M059J (cell line): Measurements from ENCODE around the gene TCF12. TPM values are rescaled to one million over a fixed set of nuclear protein-coding genes. Genes with fewer than 3 reads are reported as not detected.

Experiments
- DNase-seq: peaks from one replicate; pipeline ENCODE4 v3.0.0-alpha.2; 2012; ENCODE audit warnings: low read depth
- total RNA-seq: library from RNA; depleted of rRNA; stranded (reverse); fragments of >200 nt; shearing (Covaris generic); gene quantifications from 2 replicates; pipeline ENCODE4 v1.2.3, GENCODE V29; 2014

TCF12 gene
- total RNA-seq, 1 experiment from 2014 or later = 51.7 TPM

- DNase-seq = no peak
Observed at GRCh38 chr15:57048930-57049549, 130.6 kb downstream of the TCF12 start.

- DNase-seq = no peak
Observed at GRCh38 chr15:57053470-57053869, 135.0 kb downstream of the TCF12 start.

GRCh38 chr15:57054204-57054750, 135.8 kb downstream of the TCF12 start:
- no peak for DNase-seq

DNA sequence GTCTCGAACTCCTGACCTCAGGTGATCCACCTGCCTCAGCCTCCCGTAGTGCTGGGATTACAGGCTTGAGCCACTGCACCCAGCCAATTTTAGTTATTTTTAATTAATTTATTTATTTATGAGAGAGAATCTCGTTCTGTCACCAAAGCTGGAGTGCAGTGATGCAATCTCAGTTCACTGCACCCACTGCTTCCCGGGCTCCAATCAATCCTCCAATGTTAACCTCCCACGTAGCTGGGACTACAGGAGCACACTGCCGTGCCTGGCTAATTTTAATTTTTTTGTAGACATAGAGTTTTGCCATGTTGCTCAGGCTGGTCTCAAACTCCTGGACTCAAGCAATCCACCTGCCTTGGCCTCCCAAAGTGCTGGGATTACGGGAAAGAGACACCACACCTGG, 137.9 kb downstream of the TCF12 start:
- DNase-seq = no peak

DNA sequence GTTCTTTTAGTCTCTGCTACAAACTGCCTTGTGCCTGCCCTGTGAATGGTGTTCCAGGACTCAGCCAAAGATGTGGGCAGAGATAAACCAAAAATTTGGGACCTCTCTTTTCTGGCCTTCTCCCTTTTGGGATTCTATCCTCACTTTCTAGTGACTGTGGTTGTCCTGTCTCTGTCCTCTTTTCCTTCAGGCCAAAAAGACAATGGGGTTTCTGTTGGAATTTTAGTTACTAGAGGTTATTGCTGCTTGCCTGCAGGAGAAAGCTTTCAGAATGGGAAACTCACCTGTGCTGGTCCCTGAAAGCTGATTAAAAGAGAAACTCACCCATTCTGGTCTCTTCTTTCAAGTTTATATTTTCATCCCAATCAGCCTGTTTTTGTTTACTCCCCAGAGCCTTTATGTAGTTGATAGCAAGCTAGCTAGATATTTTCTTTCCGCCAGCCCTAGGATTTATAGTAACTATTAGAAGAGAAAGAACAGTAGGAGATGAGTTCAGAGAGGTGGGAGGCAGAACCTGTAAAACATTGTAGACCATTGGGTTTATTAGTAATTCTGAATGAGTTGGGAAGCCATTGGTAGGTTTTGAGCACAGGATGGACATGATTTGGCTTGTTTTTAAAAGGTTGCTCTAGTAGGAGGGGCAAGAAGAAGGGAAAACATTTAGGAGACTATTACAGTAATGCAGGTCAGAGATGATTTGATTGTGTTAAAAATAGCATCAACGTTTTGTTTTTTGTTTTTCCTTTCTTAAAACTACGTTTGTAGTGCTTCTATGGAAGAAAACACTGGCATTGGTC, 138.9 kb downstream of the TCF12 start:
- DNase-seq = no peak

GRCh38 chr15:57059026-57059660, 140.7 kb downstream of the TCF12 start:
- DNase-seq = peak; percentile 9

DNA sequence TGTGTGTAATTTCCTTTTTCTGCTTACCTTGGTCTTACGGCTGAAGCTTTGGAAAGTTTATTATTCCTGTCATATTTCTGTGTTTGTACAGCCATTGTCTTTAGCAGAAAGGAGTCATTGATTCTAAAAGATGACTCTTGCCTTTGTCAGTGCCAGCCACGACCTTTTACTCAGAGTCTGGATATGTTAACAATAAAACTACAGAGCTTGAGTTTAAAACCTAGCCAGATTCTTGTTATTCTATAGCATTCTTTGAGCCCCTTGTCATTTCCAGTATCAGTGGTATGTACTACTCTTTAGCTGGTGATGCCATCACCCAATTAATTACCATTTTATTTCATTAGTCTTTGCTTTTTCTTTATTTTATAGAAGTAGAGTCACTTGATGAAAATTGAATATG, 142.4 kb downstream of the TCF12 start:
- peak; percentile 74 for DNase-seq

GRCh38 chr15:57061281-57061680, 142.8 kb downstream of the TCF12 start:
- DNase-seq = no peak

- DNase-seq = no peak
Observed at GRCh38 chr15:57061696-57062095, 143.3 kb downstream of the TCF12 start.

DNA sequence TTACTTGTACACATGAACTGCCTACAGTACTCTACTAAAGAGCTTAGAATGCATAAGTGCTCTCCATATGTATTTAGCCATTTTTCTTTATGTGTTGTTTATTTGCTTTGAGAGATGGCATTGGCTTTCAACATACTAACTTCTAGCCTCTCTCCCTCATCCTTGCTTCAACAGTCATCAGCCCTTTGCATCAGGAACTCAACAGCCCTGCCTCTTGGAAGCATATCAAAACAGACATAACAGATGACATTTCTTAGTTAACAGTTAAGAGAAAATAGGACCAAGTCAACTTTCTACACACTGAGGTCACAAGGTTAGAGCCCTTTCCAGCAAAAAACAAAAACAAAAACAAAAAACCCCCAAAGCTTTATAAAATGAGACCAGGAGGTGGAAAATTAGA, 145.6 kb downstream of the TCF12 start:
- no peak for DNase-seq

GRCh38 chr15:57069423-57069822, 151.0 kb downstream of the TCF12 start:
- no peak for DNase-seq

DNA sequence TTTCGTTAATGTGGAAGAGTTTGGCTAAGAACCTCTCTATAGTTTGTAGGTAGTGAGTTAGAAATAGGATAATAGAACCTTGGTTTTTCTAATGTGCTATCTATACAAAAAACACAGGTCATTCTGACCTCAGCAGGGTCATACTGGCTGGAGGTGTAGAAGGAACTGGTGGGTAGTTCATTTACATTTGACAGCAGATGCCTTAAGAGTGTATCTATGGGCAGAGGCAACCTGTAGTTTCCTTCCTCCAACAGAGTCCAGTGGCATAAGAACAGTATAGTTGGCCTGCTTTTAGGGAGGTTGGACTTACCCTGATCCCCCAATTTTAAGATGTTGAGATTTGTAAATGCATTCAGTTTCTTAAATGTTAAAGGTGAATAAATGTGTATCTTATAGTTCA, 152.2 kb downstream of the TCF12 start:
- DNase-seq = no peak

GRCh38 chr15:57079446-57079845, 161.0 kb downstream of the TCF12 start:
- DNase-seq = no peak

GRCh38 chr15:57079931-57080620, 161.6 kb downstream of the TCF12 start:
- no peak for DNase-seq

DNA sequence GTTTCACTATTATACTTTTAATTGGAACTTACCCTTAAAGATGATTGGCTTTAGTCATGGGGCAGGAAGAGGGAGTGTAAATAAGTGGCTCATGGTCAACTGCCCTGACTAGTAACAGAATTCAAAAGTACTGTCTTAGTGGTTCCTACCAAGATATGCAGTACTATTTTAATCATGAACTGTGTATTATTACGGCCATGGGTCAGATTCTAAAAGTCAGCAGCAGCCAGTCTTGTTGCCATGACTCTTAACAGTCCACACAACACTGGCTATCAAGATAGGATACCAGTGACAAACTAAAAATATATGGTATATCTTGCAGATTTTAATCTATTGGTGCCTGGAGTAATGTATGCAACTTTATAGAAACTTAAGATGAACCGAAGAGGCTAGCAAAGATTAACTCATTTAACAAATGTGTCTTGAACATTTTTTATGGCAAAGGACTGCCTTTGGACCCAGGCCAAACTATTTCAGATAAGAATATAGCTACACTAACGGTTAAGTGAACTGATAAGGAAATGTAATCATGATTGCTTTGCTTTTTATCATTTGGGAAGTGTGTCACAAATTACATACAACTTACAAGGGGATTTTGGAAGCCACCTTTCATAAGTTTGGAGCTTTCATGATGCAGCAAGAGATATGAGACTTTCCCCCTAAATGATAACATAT, 163.7 kb downstream of the TCF12 start:
- DNase-seq = peak; percentile 32

GRCh38 chr15:57084192-57084591, 165.7 kb downstream of the TCF12 start:
- DNase-seq = no peak

- no peak for DNase-seq
Observed at GRCh38 chr15:57085267-57085666, 166.8 kb downstream of the TCF12 start.

DNA sequence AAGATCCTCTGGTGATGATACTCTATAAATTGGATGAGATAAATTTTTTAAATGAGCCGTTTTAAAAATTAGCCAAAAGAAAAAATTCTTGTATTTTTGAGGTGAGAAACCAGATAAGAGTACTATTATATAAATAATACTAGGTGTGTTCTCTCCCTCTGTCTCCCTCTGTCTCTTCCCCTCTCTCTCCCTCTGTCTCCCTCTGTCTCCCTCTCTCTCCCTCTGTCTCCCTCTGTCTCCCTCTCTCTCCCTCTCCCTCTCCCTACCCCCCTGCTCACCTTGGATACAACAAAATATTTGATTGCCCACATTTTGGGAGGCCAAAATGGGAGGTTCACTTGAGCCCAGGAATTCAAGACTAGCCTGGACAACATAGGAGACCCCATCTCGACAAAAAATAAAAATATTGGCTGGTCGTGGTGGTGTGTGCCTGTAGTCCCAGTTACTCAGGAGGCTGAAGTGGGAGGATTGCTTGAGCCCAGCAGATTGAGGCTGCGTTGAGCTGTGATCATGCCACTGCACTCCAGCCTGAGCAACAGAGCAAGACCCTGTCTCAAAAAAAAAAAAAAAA, 168.5 kb downstream of the TCF12 start:
- DNase-seq = no peak

- no peak for DNase-seq
Observed at GRCh38 chr15:57089815-57090495, 171.5 kb downstream of the TCF12 start.

DNA sequence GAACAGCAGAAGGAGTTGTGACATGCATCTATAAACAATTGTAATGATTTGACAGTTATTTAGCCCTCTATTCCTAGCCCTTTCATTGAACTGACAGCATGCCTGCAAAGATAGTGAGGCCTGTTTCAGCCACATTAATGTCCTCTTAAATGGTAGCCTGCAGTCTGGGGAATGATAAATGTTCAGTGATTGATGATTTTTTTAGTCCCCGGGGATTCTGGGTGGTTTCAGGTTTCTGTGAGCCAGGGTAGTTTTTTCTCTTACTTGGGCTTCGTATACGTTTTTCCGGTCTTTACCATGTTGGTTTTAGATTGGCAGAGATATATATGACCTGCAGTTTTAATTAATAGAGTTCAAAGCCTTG, 172.0 kb downstream of the TCF12 start:
- no peak for DNase-seq

DNA sequence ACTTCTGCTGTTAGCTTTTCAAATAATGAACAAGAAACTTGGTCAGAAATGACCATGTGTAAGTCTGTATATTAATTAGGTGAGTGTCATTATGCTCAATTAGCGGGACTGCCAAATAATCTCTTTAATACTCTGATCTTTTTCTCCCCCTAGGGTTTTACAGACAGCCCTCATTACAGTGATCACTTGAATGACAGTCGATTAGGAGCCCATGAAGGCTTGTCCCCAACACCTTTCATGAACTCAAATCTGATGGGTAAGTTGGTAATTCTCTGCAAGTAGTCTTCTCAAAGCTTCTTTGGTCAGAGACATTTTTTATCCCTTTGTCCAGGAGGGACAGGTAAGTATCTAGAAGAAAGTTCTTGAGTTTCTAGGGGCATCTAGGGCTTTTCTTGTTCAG, 173.2 kb downstream of the TCF12 start:
- no peak for DNase-seq
